Measurements from ENCODE around the gene NANP. TPM values are rescaled to one million over a fixed set of nuclear protein-coding genes. Genes with fewer than 3 reads are reported as not detected.

Gene NANP
- total RNA-seq, 1 experiment from 2014 or later, result 7.1 TPM

GRCh38 chr20:25601659-25602058 is 22.2 kb downstream of the NANP start:
- H3K27ac Mint-ChIP-seq, result no peak overlapping the region; a peak in 1 of 7 replicates

More at GRCh38 chr20:25601659-25602058, 22.2 kb downstream of the NANP start:
- Histone ChIP-seq H3K27ac (ENCODE audit: insufficient read length, low read depth, low read length) (no peak overlapping the region), H4K20me1 (ENCODE audit: control insufficient read depth, insufficient read depth, insufficient read length) (no peaks in the 10 kb centered on the region), H2BK12ac (ENCODE audit: insufficient read length, low read depth, low read length) (no peak overlapping the region), H3K23me2 (ENCODE audit: insufficient read length, low read depth, low read length, poor library complexity, severe bottlenecking) (no peaks in the 10 kb centered on the region), H2BK5ac (ENCODE audit: insufficient read length, low read length) (no peak overlapping the region), H2BK120ac (ENCODE audit: low read depth, low read length, poor library complexity, severe bottlenecking) (no peak overlapping the region), H2BK15ac (ENCODE audit: low read depth, low read length) (no peak overlapping the region), H2BK20ac (ENCODE audit: low read depth, low read length, poor library complexity, severe bottlenecking) (no peak overlapping the region), H3K9ac (ENCODE audit: extremely low read depth, insufficient read length, low read length) (no peak overlapping the region), H3K4ac (ENCODE audit: low read depth, low read length) (no peak overlapping the region), H2AK5ac (ENCODE audit: insufficient read length, low read length) (no peak overlapping the region), H3K27me3 (ENCODE audit: insufficient read depth, low read length) (no peaks in the 10 kb centered on the region), H3K14ac (ENCODE audit: insufficient read depth, low read length) (no peak overlapping the region), H4K5ac (ENCODE audit: insufficient read length, low read depth, low read length) (no peak overlapping the region), H4K91ac (ENCODE audit: insufficient read length, low read depth, low read length) (no peak overlapping the region), H3K4me2 (ENCODE audit: insufficient read depth, insufficient read length, low read length) (no peak overlapping the region), H3K9me3 (ENCODE audit: control insufficient read depth, low read depth, low read length) (no peaks in the 10 kb centered on the region), H3K79me2 (ENCODE audit: insufficient read depth, low read length) (no peaks in the 10 kb centered on the region), H3K4me1 (ENCODE audit: insufficient read depth, low read length) (no peaks in the 10 kb centered on the region), H3K18ac (ENCODE audit: insufficient read length, low read depth, low read length) (no peak overlapping the region), H2AFZ (ENCODE audit: low read length) (no peak overlapping the region), H3T11ph (ENCODE audit: low read length) (no peak overlapping the region), H3K23ac (ENCODE audit: insufficient read length, low read depth, low read length) (no peak overlapping the region), H4K8ac (replicated peaks; ENCODE audit: insufficient read length, low read depth, low read length) (no peak overlapping the region), H3K79me1 (ENCODE audit: insufficient read depth, low read depth, low read length, poor library complexity, severe bottlenecking) (no peaks in the 10 kb centered on the region), H3K56ac (ENCODE audit: insufficient read length, low read depth, low read length) (no peak overlapping the region)
- no peaks in the 10 kb centered on the region for H3K36me3 Mint-ChIP-seq (ENCODE audit: insufficient read depth in 1 of 3, low read depth in 3 of 3)
- WGBS (ENCODE audit: extremely low coverage, insufficient read length, low lambda C conversion rate), result 92% methylated on average over 2 of the region's 2 CpGs
- H3K9me3 Mint-ChIP-seq, result no peaks in the 10 kb centered on the region; a peak in 1 of 5 replicates
- H3K4me3 Mint-ChIP-seq, result no peak overlapping the region
- TF ChIP-seq CTCF (conservative IDR thresholded peaks at IDR 0.05), result no peak
- DNase-seq, result no peak
- no peaks in the 10 kb centered on the region for H3K4me1 Mint-ChIP-seq
- peaks cover 1% of the 10 kb centered on the region; the same call in 1 of the 2 replicates for H3K27me3 Mint-ChIP-seq (ENCODE audit: low read depth)
